Stimulated activated CD4-positive, alpha-beta T cell treated with anti-CD3 and anti-CD28 coated beads, Interleukin-2, amount 100 ng/mL, for 24 hours (primary cell): ENCODE data around the gene SPINK7.

Experiments
- DNase-seq, 2 donors: peaks; one replicate each; pipeline ENCODE4 v3.0.0-alpha.2; 2020

The SPINK7 gene

GRCh38 chr5:148347706-148348105, 35.5 kb downstream of the SPINK7 start:
- no peak for DNase-seq

- DNase-seq: no peak
Measured at GRCh38 chr5:148352696-148353095, 40.5 kb downstream of the SPINK7 start.

GRCh38 chr5:148353634-148354033, 41.4 kb downstream of the SPINK7 start:
- DNase-seq: no peak

- DNase-seq: no peak
Measured at GRCh38 chr5:148364343-148364742, 52.1 kb downstream of the SPINK7 start.
